ENCODE results near the gene MMP10.
A peak's percentile ranks its signal among the peaks of the same experiment; 100 is the strongest.

MMP10 gene

GRCh38 chr11:102809971-102810370 lies 29.5 kb upstream of the MMP10 start:
- TF ChIP-seq CTCF (conservative IDR thresholded peaks at IDR 0.05; ENCODE audit: low read depth, low read length) = no peak
- no peak overlapping the region for H3K4me3 ChIP-seq (ENCODE audit: low read length)

GRCh38 chr11:102807921-102808320 lies 27.5 kb upstream of the MMP10 start:
- H3K4me3 ChIP-seq (ENCODE audit: low read length) = no peak overlapping the region
- DNase-seq (ENCODE audit: low read depth) = no peak
- peak; percentile 37 for TF ChIP-seq CTCF (conservative IDR thresholded peaks at IDR 0.05; ENCODE audit: low read depth, low read length)

More at GRCh38 chr11:102809971-102810370, 29.5 kb upstream of the MMP10 start:
- DNase-seq (ENCODE audit: low read depth) = no peak

- H3K4me3 ChIP-seq (ENCODE audit: low read length) = no peak overlapping the region
- peak; percentile 37 for DNase-seq (ENCODE audit: low read depth)
- TF ChIP-seq CTCF (conservative IDR thresholded peaks at IDR 0.05; ENCODE audit: low read depth, low read length) = no peak
These were observed 25.9 kb upstream of the MMP10 start for GRCh38 chr11:102806296-102806695.

GRCh38 chr11:102802341-102802740 lies 21.9 kb upstream of the MMP10 start:
- no peak for TF ChIP-seq CTCF (conservative IDR thresholded peaks at IDR 0.05; ENCODE audit: low read depth, low read length)
- no peak overlapping the region for H3K4me3 ChIP-seq (ENCODE audit: low read length)
- DNase-seq (ENCODE audit: low read depth) = no peak

GRCh38 chr11:102800767-102801166 lies 20.3 kb upstream of the MMP10 start:
- no peak overlapping the region for H3K4me3 ChIP-seq (ENCODE audit: low read length)
- TF ChIP-seq CTCF (conservative IDR thresholded peaks at IDR 0.05; ENCODE audit: low read depth, low read length) = no peak
- DNase-seq (ENCODE audit: low read depth) = no peak

GRCh38 chr11:102799681-102800340 lies 19.4 kb upstream of the MMP10 start:
- no peak overlapping the region for H3K4me3 ChIP-seq (ENCODE audit: low read length)
- DNase-seq (ENCODE audit: low read depth) = no peak
- no peak for TF ChIP-seq CTCF (conservative IDR thresholded peaks at IDR 0.05; ENCODE audit: low read depth, low read length)

GRCh38 chr11:102798012-102798746 lies 17.8 kb upstream of the MMP10 start, which contains the start of gene MMP1:
TSS of gene MMP1 (minus strand) at chr11:102798160. CDS start at chr11:102798092, 68 bp downstream.
- no peak within 1 kb of the TSS for H3K4me3 ChIP-seq (ENCODE audit: low read length)
- no peak for TF ChIP-seq CTCF (conservative IDR thresholded peaks at IDR 0.05; ENCODE audit: low read depth, low read length)
- DNase-seq (ENCODE audit: low read depth) = no peak

All from retinal pigment epithelial cell (primary cell).